PC-3 (cell line): ENCODE data around the gene ARHGAP26. TPM values are rescaled to one million over a fixed set of nuclear protein-coding genes. Genes with fewer than 3 reads are reported as not detected.

Source experiments
- ATAC-seq: fragments of 200-7000 bp; cut with Tn5 transposase; 2 replicates; pipeline ENCODE4 v1.9.1; 2020; ENCODE audit warnings: mild to moderate bottlenecking, moderate library complexity
- BruUV-seq: library from RNA; stranded (reverse); fragments of 400-500 nt; replicated peaks from 2 replicates; lab custom pipeline; 2021; lab: Mats Ljungman, UMichigan
- CTCF ChIA-PET: fragments of 300-600 bp; sonication (Branson Sonifier 250); formaldehyde crosslinking; loops from one replicate; lab custom pipeline; 2022; ENCODE audit warnings: antibody characterized with exemption; lab: Charles Lee
- POLR2A ChIA-PET: fragments of 300-600 bp; sonication (Branson Sonifier 250); formaldehyde crosslinking; loops from one replicate; lab custom pipeline; 2022; ENCODE audit warnings: antibody characterized with exemption; ENCODE audit not compliant: unreplicated experiment; lab: Charles Lee
- DNase-seq: peaks from one replicate; pipeline ENCODE4 v3.0.0-alpha.2; 2015
- H2AFZ ChIP-seq: fragments of 300-600 bp; sonication (generic); 2 replicates; pipeline ENCODE4 v1.6.0; 2016; ENCODE audit warnings: antibody characterized with exemption, low read length
- H3F3A ChIP-seq: fragments of 300-600 bp; sonication (generic); one replicate; pipeline ENCODE4 v1.6.0; 2017; ENCODE audit warnings: antibody characterized with exemption, low read length, control low read depth, mild to moderate bottlenecking; ENCODE audit not compliant: unreplicated experiment
- H3K27ac ChIP-seq: fragments of 300-600 bp; sonication (generic); 2 replicates; pipeline ENCODE4 v1.5.1; 2016; ENCODE audit warnings: mild to moderate bottlenecking, low read length
- H3K27me3 ChIP-seq: fragments of 300-600 bp; sonication (generic); 2 replicates; pipeline ENCODE4 v1.6.1; 2016; ENCODE audit warnings: low read length, mixed read lengths
- H3K36me3 ChIP-seq: fragments of 300-600 bp; sonication (generic); 2 replicates; pipeline ENCODE4 v1.6.1; 2016; ENCODE audit warnings: low read depth, mixed run types, low read length, mixed read lengths
- H3K4me1 ChIP-seq: fragments of 300-600 bp; sonication (generic); 2 replicates; pipeline ENCODE4 v1.5.1; 2016; ENCODE audit warnings: low read length; ENCODE audit not compliant: insufficient read depth
- H3K4me2 ChIP-seq: fragments of 300-600 bp; sonication (generic); 2 replicates; pipeline ENCODE4 v1.6.0; 2016; ENCODE audit warnings: low read length
- H3K4me3 ChIP-seq: fragments of 300-600 bp; sonication (generic); 2 replicates; pipeline ENCODE4 v1.5.1; 2016; ENCODE audit warnings: mild to moderate bottlenecking, low read length, mixed read lengths
- H3K79me2 ChIP-seq: fragments of 300-600 bp; sonication (generic); 2 replicates; pipeline ENCODE4 v1.6.1; 2017; ENCODE audit warnings: low read length, mixed read lengths
- H3K9ac ChIP-seq: fragments of 300-600 bp; sonication (generic); 2 replicates; pipeline ENCODE4 v1.6.0; 2016; ENCODE audit warnings: mild to moderate bottlenecking, low read length
- H3K9me2 ChIP-seq: fragments of 300-600 bp; sonication (generic); replicated peaks from 2 replicates; pipeline ENCODE4 v1.6.1; 2016; ENCODE audit warnings: mixed run types, low read length, mixed read lengths
- H3K9me3 ChIP-seq: fragments of 300-600 bp; sonication (generic); 2 replicates; pipeline ENCODE4 v1.6.1; 2016; ENCODE audit warnings: low read length, mixed read lengths
- H4K20me1 ChIP-seq: fragments of 300-600 bp; sonication (generic); 2 replicates; pipeline ENCODE4 v1.6.1; 2016; ENCODE audit warnings: low read length, mixed read lengths
- EZH2 ChIP-seq: fragments of 300-600 bp; sonication (generic); IDR thresholded peaks from one replicate; pipeline ENCODE4 v1.6.1; 2017; ENCODE audit warnings: antibody characterized with exemption, mild to moderate bottlenecking, low read length; ENCODE audit not compliant: unreplicated experiment
- EZH2phosphoT487 ChIP-seq: fragments of 300-600 bp; sonication (generic); IDR thresholded peaks from 2 replicates; pipeline ENCODE4 v1.6.1; 2018; ENCODE audit warnings: mild to moderate bottlenecking, antibody characterized with exemption, low read length, borderline replicate concordance
- intact Hi-C: fragments of 100-400 bp; cut with micrococcal nuclease; formaldehyde crosslinking; loops from 2 replicates; pipeline ENCODE4 v1.9.0; 2023
- total RNA-seq: library from RNA; depleted of rRNA; stranded (reverse); fragments of >200 nt; gene quantifications from 2 replicates; pipeline ENCODE4 v1.2.3, GENCODE V29; 2014
- TF ChIP-seq, protein P1 (sequence below): fragments of 300-600 bp; sonication (generic); conservative IDR thresholded peaks from 2 replicates; pipeline ENCODE4 v1.5.1; 2017; ENCODE audit warnings: antibody characterized with exemption, low read depth, mild to moderate bottlenecking, low read length

The ARHGAP26 gene
- total RNA-seq, 1 experiment from 2014 or later: 11.7 TPM

DNA sequence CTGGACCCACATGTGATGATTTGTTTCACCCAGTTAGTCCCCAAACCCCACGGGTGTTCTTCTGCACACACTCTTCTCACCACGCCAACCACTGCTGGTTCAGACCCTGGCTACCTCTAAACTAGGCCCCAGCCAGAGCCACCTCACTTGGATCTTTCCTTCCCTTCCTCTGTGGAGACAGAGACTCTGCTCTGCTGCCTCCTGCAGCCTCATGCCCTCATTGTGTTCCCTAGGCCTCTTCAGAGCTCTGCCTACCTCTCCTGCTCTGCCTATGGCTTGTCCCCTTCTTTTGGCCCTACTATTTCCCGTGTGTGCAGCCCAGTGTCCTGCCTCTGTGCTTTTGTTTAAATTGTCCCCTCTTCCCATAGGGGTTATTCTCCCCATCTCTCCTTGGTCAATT, 79.7 kb downstream of the ARHGAP26 start:
- Histone ChIP-seq H3K4me1 (peaks cover 22% of the 10 kb centered on the region), H3K9me3 (no peaks in the 10 kb centered on the region), H3K27me3 (no peaks in the 10 kb centered on the region), H2AFZ (no peak overlapping the region), H3K36me3 (no peaks in the 10 kb centered on the region), H3K27ac (no peak overlapping the region), H3K4me3 (no peak overlapping the region), H3F3A (no peaks in the 10 kb centered on the region), H3K79me2 (peaks cover 45% of the 10 kb centered on the region), H3K9me2 (no peaks in the 10 kb centered on the region), H3K9ac (no peak overlapping the region), H4K20me1 (no peaks in the 10 kb centered on the region), H3K4me2 (no peak overlapping the region)
- no TSS peak for BruUV-seq
- ChIA-PET CTCF (no interaction called here), POLR2A (no interaction called here)
- intact Hi-C loops: no loop called here
- DNase-seq (no peak), ATAC-seq (no peak)
- TF ChIP-seq EZH2 (no peak), EZH2phosphoT487 (no peak)
- TF ChIP-seq, protein P1, sequence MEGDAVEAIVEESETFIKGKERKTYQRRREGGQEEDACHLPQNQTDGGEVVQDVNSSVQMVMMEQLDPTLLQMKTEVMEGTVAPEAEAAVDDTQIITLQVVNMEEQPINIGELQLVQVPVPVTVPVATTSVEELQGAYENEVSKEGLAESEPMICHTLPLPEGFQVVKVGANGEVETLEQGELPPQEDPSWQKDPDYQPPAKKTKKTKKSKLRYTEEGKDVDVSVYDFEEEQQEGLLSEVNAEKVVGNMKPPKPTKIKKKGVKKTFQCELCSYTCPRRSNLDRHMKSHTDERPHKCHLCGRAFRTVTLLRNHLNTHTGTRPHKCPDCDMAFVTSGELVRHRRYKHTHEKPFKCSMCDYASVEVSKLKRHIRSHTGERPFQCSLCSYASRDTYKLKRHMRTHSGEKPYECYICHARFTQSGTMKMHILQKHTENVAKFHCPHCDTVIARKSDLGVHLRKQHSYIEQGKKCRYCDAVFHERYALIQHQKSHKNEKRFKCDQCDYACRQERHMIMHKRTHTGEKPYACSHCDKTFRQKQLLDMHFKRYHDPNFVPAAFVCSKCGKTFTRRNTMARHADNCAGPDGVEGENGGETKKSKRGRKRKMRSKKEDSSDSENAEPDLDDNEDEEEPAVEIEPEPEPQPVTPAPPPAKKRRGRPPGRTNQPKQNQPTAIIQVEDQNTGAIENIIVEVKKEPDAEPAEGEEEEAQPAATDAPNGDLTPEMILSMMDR: no peak

DNA sequence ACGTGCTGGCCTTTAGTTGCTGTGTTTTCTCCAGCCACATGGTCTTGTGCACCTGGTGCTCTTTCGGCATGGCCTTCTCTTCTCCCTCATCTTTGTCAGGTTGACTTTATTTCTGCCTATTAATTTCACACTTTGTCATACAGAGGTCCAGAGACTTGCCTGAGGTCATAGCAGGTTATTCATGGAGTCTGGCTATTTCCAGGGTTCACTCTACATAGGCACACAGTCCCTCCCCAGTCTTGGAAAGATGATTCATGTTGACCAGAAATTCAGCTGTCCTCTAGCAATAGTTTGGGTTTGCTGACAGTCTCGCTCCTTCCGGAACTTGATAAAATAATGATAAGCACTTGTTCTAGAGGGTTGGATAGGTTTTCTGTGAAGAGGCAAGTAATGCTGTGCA, 81.6 kb downstream of the ARHGAP26 start:
- H3K4me1 ChIP-seq: peaks cover 4% of the 10 kb centered on the region
- H3F3A ChIP-seq: no peaks in the 10 kb centered on the region
- ATAC-seq: no peak
- H3K9me3 ChIP-seq: no peaks in the 10 kb centered on the region
- peaks cover 39% of the 10 kb centered on the region for H3K79me2 ChIP-seq
- no TSS peak for BruUV-seq
- no peak overlapping the region for H3K27ac ChIP-seq
- ChIA-PET POLR2A (no interaction called here), CTCF (no interaction called here)
- intact Hi-C loops: no loop called here
- no peaks in the 10 kb centered on the region for H3K27me3 ChIP-seq
- H3K9ac ChIP-seq: no peak overlapping the region
- no peak overlapping the region for H2AFZ ChIP-seq
- no peak for DNase-seq
- H3K4me2 ChIP-seq: no peak overlapping the region
- H4K20me1 ChIP-seq: no peaks in the 10 kb centered on the region
- no peak overlapping the region for H3K4me3 ChIP-seq
- TF ChIP-seq EZH2 (no peak), EZH2phosphoT487 (no peak)
- TF ChIP-seq, protein P1: no peak
- H3K9me2 ChIP-seq: no peaks in the 10 kb centered on the region
- H3K36me3 ChIP-seq: no peaks in the 10 kb centered on the region

- no peak for ATAC-seq
- Histone ChIP-seq H4K20me1 (no peaks in the 10 kb centered on the region), H3F3A (no peaks in the 10 kb centered on the region), H3K27ac (no peak overlapping the region), H3K4me2 (no peak overlapping the region), H3K4me1 (peaks cover 4% of the 10 kb centered on the region; the same call in 1 of the 2 replicates), H3K9me2 (no peaks in the 10 kb centered on the region), H3K27me3 (no peaks in the 10 kb centered on the region), H3K36me3 (no peaks in the 10 kb centered on the region), H3K9me3 (no peaks in the 10 kb centered on the region), H3K9ac (no peak overlapping the region), H3K4me3 (no peak overlapping the region), H3K79me2 (peaks cover 32% of the 10 kb centered on the region), H2AFZ (no peak overlapping the region)
- TF ChIP-seq, protein P1: no peak
- TF ChIP-seq EZH2phosphoT487: no peak
- TF ChIP-seq EZH2: no peak
- ChIA-PET CTCF (interaction anchor here (0.5 to 0.6 kb wide), 2 partner anchors 36 to 68 kb away, joined by 3 to 4 read pairs; no protein-coding TSS in a partner anchor), POLR2A (no interaction called here)
- DNase-seq: no peak
- BruUV-seq: no TSS peak
- intact Hi-C loops: no loop called here
Observed at GRCh38 chr5:142852416-142853198, 82.4 kb downstream of the ARHGAP26 start.
